Left cardiac atrium (tissue), 4 donors: ENCODE results near the gene ARPC2. TPM values are rescaled to one million over a fixed set of nuclear protein-coding genes. Genes with fewer than 3 reads are reported as not detected.
A peak's percentile ranks its signal among the peaks of the same experiment; 100 is the strongest.
"Not testable (repeated sequence)": the region's sequence is repeated elsewhere in the genome, so short reads cannot be mapped to it uniquely, and the experiment has no call there.

Experiments
- ATAC-seq, 2 donors: fragments of 200-7000 bp; cut with Tn5 transposase; one replicate each; pipeline ENCODE4 v1.9.1; 2020; ENCODE audit warnings: mild to moderate bottlenecking in 2 of 2, moderate library complexity in 2 of 2
- DNase-seq: peaks from one replicate; pipeline ENCODE4 v3.0.0-alpha.2; 2020
- intact Hi-C, 2 donors: fragments of 100-400 bp; cut with DNase I; formaldehyde crosslinking; loops; one replicate each; pipeline versions ENCODE4 v1.14.1 to v1.15.1; 2022 to 2023
- total RNA-seq, 2 donors: library from RNA; stranded (reverse); fragmentation: NEBNext Ultra II Directional; extraction: Animal tissue kit (Norgen Biotek cat#: 25700); gene quantifications; one replicate each; pipeline ENCODE4 v1.2.1, GENCODE V29; 2021
- donor health status: DM: no; HTN: yes; CAD: no.
- donor health status: DM: no; HTN: yes; CAD: no; lungs with severe emphysema.
- donor health status: DM: yes; HTN: yes; CAD: no.
- donor health status: Dilated cardiomyopathy.

Gene ARPC2
- total RNA-seq, 2 donors from 2014 or later = 144 to 167 TPM

GRCh38 chr2:218264773-218265561, 48.0 kb downstream of the ARPC2 start:
- intact Hi-C loops = no loop called here
- ATAC-seq (no peak), DNase-seq (no peak)

- DNase-seq = no peak
- no peak for ATAC-seq
- intact Hi-C loops = no loop called here
These were observed 48.6 kb downstream of the ARPC2 start for GRCh38 chr2:218265626-218266025.

DNA sequence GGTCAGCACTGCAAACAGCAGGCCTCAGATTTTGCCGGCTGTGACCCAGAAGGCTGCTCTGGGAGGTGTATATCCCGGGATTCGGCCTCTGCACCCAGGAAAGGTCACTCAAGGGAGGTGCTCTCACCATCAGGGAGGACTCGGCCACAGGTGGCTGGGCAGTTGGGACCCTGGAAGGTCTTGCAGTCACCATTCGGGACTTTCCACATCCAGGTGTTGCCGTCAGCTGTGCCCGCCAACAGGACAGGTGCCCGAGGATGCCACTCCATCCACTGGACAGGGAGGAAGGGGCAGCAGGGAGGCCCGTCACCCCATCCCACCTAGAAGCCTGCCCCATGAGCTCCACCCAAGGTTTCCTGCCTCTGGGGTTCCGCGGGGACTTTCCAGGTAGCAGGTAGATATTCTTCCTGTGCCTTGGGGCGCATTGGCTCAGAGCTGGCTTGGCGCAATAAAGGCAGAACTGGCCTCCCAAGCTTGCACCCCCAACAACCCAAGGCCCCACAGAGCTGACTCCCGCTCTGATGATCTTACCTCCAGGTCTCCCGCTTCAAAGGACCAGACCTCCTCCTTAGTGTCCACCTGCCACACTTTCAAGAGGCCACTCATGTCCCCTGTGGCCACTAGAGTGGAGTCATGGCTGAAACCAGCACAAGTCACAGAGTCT, 49.5 kb downstream of the ARPC2 start:
- intact Hi-C loops = no loop called here
- ATAC-seq (no peak), DNase-seq (no peak)

- intact Hi-C loops = no loop called here
- ATAC-seq (no peak), DNase-seq (no peak)
These were observed 50.3 kb downstream of the ARPC2 start for GRCh38 chr2:218267259-218267658.

DNA sequence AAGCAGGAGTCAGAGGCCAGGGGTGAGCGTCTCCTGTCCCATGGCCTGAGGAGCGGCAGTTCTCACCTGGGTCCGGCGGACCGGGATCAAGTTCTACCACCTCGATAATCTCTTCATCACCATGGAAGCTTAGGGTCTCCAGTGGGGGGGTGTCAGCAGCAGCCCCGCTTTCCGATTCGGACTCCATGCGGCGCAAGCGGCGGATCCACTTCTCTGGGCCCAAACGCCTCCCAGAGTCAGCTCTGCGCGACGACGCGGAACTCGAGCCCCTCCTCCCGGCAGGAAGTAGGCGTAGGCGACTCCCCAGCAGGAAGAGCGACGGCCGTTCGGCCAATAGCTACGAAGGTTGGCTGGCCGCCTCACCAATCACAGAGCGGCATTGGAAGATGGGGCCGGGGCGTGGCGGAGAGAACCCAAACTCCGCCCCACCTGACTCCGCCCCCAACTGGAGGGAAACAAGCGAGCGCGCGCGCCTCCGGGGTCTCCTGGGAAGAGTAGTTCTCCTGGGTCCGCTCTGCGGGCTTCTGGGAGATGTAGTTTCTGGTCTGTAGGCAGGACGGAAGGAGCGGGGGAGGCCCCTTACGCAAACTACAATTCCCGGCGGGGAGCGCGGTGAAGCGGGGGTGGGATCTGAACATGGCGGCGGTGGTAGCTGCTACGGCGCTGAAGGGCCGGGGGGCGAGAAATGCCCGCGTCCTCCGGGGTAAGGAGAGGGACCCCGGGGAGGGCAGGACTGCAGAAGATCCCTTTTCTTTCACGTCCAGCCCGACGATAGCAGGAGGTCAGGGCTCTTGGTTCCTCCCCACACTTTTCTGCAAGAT, 53.1 kb downstream of the ARPC2 start, which contains the start of the genes AAMP and PNKD:
AAMP (minus strand) TSS at position 238 of the 821 bp plus-strand sequence; CDS start at position 187, 51 bp downstream.
PNKD (plus strand) TSS at position 620 of the 821 bp plus-strand sequence; CDS start at position 637, 17 bp downstream.
- DNase-seq = peak; percentile 100
- peak; percentile 93 to 95 for ATAC-seq
- intact Hi-C loops = loop anchor here in 1 of 2 donors (10.0 kb wide), 1 partner anchor 195 kb away; no protein-coding TSS in a partner anchor

DNA sequence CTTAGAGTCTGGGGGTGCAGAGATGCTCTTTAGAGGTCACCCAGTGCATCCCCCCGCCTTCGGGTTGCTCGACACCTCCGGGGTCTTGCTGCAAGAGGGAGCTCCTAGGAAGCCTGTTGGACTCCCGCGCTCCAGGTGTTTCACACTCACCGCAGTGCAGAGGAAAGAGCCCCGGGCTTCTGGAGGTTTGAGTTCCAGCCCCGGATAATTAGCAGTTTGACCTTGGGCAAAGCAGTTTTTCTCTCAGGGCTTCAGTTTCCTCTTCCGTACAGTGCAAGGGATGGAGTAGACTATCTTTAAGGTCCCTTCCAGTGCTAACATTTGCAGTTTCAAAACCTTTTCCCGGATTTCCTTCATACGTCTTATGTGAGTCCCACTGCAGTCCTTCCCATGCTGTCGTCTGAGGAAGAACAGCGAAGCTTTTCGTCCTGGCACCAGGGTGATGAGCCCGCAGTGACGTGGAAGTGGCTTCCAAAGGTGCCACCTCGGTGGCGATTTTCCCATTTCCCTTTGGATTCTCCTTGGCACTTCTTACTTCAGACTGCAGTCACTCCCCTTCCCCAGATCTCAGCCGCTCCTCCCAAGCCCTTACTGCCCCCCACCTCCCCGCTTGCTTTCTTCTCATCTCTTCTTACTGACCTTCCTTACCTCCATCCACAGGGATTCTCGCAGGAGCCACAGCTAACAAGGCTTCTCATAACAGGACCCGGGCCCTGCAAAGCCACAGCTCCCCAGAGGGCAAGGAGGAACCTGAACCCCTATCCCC, 53.9 kb downstream of the ARPC2 start:
- no peak for DNase-seq
- peak in 1 of 2 donors; percentile 1 for ATAC-seq
- intact Hi-C loops = loop anchor here in 1 of 2 donors (10.0 kb wide), 1 partner anchor 194 kb away; no protein-coding TSS in a partner anchor

GRCh38 chr2:218271487-218271797, 54.5 kb downstream of the ARPC2 start:
- ATAC-seq (no peak), DNase-seq (no peak)
- intact Hi-C loops = loop anchor here in 1 of 2 donors (10.0 kb wide), 1 partner anchor 193 kb away; no protein-coding TSS in a partner anchor

DNA sequence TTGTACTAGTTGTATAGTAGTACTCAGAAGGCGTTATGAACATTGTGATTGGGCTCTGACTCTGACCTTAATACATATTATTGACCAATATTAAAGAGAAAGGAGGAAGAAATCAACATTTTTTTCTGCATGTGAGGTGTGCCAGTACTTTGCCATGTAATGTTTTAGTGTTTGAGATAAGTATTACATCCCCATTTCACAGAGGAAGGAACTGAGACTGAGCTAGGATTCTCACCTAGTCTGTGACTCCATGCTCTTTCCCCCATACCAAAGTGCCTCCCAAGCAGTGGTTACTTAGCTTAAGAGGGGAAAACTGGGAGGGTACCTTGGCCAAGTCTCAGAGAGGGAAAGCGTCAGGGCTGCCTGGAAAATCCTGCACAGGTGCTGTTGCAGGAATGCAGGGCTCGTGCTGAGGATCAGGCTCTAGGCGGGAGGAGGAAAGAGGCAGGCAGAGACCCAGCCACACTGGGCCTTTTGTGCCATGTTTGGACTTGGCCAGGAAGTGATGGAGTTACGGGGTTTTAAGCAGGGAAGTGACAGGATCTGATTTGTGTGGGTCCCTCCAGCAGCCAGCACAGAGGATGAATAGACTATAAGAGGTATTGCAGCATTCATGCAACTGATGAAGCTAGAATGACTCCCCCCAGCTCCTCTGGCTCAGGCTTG, 55.0 kb downstream of the ARPC2 start:
- intact Hi-C loops = loop anchor here in 1 of 2 donors (10.0 kb wide), 1 partner anchor 193 kb away; no protein-coding TSS in a partner anchor
- DNase-seq = no peak

GRCh38 chr2:218272531-218273212, 55.7 kb downstream of the ARPC2 start:
- intact Hi-C loops = loop anchor here in 1 of 2 donors (10.0 kb wide), 1 partner anchor 192 kb away; no protein-coding TSS in a partner anchor
- ATAC-seq = peak; percentile 36 to 44

More for the DNA sequence above, 55.0 kb downstream of the ARPC2 start:
- ATAC-seq = no peak

DNA sequence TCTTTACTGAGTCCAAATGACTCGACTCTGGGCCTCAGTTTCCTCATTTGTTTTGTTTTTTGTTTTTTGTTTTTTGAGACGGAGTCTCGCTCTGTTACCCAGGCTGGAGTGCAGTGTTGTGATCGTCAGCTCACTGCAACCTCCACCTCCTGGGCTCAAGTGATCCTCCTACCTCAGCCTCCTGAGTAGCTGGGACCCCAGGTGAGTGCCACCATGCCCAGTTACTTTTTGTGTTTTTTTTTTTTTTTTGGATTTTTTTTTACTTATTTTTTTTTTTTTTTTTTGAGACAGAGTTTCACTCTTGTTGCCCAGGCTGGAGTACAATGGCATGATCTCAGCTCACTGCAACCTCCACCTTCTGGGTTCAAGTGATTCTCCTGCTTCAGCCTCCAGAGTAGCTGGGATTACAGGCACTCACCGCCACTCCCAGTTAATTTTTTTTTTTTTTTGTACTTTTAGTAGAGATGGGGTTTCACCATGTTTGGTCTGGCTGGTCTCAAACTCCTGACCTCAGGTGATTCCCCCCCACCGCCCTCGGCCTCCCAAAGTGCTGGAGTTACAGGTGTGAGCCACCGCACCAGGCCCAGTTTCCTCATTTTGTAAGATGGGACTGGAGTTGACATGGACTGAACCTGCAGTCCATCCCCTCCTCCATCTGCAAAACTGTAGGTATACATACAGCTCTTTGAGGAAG, 56.4 kb downstream of the ARPC2 start:
- ATAC-seq, DNase-seq: not testable (repeated sequence)
- intact Hi-C loops = loop anchor here in 1 of 2 donors (10.0 kb wide), 1 partner anchor 191 kb away; no protein-coding TSS in a partner anchor

More at GRCh38 chr2:218272531-218273212, 55.7 kb downstream of the ARPC2 start:
- peak; percentile 92 for DNase-seq

GRCh38 chr2:218273908-218274249, 56.9 kb downstream of the ARPC2 start:
- no peak for DNase-seq
- intact Hi-C loops = loop anchor here in 1 of 2 donors (10.0 kb wide), 1 partner anchor 191 kb away; no protein-coding TSS in a partner anchor
- ATAC-seq = no peak

DNA sequence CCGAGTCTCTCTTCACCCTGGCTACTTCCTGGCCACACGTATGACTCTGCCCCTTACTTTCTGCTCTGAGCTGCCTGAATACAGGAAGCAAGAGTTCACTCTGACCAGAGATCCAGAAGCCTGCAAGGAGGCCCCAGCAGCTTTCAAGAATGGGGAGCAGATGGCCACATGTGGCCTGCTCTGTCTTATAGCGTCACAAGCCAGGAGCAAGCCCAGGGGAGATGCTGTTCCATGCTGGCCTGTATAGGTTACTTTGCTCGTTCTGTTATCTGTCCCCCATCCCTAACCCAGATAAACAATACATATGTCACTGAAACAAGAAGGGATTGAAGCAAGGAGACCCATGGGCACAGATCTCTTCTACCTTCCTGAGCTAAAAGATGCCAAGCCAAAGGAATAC, 57.6 kb downstream of the ARPC2 start:
- ATAC-seq = no peak
- intact Hi-C loops = loop anchor here in 1 of 2 donors (10.0 kb wide), 1 partner anchor 190 kb away; no protein-coding TSS in a partner anchor
- no peak for DNase-seq

DNA sequence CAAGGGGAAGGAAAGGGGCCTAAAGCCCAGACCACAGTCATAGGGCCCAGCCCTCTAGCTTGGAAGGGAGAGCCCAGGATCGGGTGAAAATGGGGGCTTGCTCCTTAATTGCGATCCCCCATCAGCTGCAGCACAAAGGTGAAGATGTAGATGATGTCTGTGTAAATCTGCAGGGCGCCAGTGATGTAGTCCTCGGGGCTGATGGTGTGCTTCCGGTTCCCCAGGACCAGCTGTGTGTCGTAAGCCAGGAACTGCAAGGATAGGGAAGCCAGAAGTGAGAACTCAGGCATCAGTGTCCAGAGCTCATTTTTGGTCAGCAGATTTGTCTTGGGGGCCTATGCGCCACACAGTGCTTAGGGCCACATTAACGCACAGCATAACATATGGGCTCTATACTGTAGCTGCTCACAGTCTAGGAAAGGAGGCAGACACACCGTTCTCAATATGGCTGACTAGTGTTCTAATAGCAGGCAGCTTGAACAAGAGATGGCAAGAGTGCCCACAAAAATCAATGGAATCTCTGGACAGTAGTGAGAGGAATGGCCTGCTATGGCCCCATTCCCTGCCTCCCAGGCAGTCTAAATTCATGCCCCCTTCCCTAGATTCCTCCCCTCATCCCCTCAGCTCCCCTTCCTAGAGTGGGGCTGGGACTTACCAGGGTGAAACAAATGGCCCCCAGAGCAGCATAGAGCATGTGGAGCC, 58.5 kb downstream of the ARPC2 start:
- DNase-seq (no peak), ATAC-seq (no peak)
- intact Hi-C loops = loop anchor here in 1 of 2 donors (10.0 kb wide), 1 partner anchor 189 kb away; no protein-coding TSS in a partner anchor

DNA sequence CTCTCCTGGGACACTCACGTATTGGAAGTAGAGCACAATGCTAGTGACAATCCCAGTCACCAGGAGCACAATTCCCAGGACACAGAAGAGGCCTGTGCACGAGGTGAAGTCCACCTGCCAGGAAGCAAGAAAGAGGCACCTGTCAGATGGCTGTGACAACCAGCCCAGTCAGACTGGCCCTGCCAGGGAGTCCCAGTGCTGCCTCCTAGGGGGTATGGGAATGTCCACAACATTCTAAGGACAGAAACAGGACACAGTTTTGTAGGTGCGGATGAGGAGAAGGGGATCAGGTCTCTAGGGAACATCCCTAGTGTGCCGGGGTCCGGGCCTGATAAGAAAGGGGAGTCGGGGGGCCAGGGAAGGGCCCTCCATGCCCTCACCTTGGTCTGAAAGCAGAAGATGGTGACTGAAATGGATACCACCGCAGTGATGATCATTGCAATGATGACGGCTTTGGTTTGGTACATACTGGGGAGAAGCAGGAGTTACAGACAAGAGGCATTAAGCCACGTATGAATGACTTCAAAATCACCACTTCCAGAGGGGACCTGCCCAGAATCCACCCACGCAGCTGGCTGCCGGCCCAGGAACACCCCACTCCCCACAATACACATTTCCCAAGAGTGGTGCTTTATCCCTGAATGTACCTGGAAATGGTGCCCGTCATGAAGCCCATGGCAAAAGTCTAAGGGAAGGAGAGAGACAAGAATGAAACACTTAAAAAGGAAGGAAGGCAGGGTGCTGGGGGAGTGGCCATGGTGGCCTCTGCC, 60.2 kb downstream of the ARPC2 start:
- ATAC-seq = no peak
- DNase-seq = peak; percentile 29
- intact Hi-C loops = loop anchor here in 1 of 2 donors (10.0 kb wide), 1 partner anchor 188 kb away; no protein-coding TSS in a partner anchor

DNA sequence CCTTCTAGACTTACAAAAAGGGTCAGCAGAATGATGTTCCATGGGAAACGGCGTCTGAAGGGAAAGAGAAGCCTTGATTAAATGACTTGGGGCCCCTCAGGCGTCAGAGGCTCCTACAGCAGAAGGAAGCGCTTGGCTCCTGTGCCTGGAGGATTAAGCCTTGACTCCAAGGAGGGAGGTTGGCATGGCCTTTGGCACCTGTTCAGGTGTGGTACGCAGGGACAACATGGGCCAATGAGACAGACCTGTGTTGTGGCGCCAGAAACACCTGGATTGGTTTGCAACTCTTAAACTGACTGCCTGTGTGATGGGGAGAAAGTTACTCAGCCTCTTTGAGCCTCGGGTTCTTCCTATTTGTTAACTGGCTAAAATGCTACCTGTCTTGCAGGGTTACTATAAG, 60.9 kb downstream of the ARPC2 start:
- DNase-seq (no peak), ATAC-seq (no peak)
- intact Hi-C loops = loop anchor here in 1 of 2 donors (10.0 kb wide), 1 partner anchor 187 kb away; no protein-coding TSS in a partner anchor
